Erythroblast (primary cell): ENCODE data around the gene NCAPD3.

Source experiments
- GATA1 ChIP-seq: IDR thresholded peaks from 2 replicates; pipeline ENCODE4 v1.6.1; 2011; ENCODE audit warnings: low read depth, mild to moderate bottlenecking, control low read depth, low read length, moderate library complexity
- POLR2A ChIP-seq: IDR thresholded peaks from 2 replicates; pipeline ENCODE4 v1.6.1; 2011; ENCODE audit warnings: mild to moderate bottlenecking, low read length

DNA sequence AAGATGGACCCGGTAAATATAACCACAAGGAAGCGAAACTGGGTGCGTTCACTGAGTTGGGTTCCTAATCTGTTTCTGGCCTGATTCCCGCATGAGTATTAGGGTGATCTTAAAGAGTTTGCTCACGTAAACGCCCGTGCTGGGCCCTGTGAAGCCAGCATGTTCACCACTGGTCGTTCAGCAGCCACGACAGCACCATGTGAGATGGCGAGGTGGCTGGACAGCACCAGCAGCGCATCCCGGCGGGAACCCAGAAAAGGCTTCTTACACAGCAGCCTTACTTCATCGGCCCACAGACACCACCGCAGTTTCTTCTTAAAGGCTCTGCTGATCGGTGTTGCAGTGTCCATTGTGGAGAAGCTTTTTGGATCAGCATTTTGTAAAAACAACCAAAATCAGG is 74.4 kb downstream of the NCAPD3 start:
- TF ChIP-seq POLR2A (no peak), GATA1 (no peak)
